Breast epithelium (tissue), 3 donors: ENCODE results near the gene GNAL.

ENCODE experiments used
- POLR2AphosphoS5 ChIP-seq, 3 donors: sonication (generic); formaldehyde crosslinking; IDR thresholded peaks; one replicate each; pipeline ENCODE4 v1.6.1; 2017; ENCODE audit warnings: antibody characterized with exemption in 3 of 3
- TF ChIP-seq, protein P1 (sequence below), 3 donors: fragments of 450-650 bp; IDR thresholded peaks; one replicate each; pipeline ENCODE4 v1.5.1; 2016 to 2017; ENCODE audit warnings: antibody characterized with exemption in 3 of 3, mild to moderate bottlenecking in 3 of 3, moderate library complexity in 3 of 3

DNA sequence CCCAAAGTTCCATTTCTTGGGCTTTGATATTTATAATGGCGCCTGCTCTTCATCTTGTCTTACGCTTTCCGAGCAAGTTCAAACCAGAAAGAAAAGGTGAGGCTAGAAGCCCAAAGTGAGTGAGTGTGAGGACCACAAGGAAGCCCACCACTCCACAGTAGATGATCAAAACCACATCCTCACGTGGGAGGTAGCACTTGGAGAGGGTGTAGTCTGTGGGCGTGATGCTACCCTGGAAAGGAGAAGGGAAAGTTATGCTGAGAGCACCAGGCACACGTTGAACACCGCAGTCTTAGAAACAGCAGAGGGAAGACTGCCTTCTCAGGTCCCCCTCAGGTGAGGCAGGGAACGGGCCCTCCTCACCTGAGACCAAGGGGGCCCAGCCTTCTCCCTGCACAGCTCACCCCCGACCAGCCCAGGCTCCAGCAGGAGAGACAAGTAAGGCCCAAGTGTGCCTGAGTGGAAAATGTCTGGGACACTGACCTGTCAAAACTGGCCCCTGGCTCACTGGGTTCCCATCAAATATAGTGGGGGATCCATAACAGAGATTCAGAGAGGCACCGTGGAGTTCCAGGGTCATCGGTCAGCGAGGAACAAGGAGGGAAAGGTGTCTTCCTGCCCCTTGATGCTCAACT is 195.4 kb downstream of the GNAL start:
- TF ChIP-seq, protein P1, sequence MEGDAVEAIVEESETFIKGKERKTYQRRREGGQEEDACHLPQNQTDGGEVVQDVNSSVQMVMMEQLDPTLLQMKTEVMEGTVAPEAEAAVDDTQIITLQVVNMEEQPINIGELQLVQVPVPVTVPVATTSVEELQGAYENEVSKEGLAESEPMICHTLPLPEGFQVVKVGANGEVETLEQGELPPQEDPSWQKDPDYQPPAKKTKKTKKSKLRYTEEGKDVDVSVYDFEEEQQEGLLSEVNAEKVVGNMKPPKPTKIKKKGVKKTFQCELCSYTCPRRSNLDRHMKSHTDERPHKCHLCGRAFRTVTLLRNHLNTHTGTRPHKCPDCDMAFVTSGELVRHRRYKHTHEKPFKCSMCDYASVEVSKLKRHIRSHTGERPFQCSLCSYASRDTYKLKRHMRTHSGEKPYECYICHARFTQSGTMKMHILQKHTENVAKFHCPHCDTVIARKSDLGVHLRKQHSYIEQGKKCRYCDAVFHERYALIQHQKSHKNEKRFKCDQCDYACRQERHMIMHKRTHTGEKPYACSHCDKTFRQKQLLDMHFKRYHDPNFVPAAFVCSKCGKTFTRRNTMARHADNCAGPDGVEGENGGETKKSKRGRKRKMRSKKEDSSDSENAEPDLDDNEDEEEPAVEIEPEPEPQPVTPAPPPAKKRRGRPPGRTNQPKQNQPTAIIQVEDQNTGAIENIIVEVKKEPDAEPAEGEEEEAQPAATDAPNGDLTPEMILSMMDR (IDR thresholded peaks at IDR 0.05), result no peak
- no peak for TF ChIP-seq POLR2AphosphoS5 (IDR thresholded peaks at IDR 0.05)
